K562 (cell line): ENCODE data around the gene EFCAB12. TPM values are rescaled to one million over a fixed set of nuclear protein-coding genes. Genes with fewer than 3 reads are reported as not detected.

Experiments used
- ADNP ChIP-seq: fragments of 200-800 bp; sonication (Bioruptor generic); IDR thresholded peaks from 2 replicates; pipeline ENCODE4 v1.6.1; 2016; ENCODE audit warnings: missing genetic modification characterization, missing compliant biosample characterization
- ARID1B ChIP-seq: fragments of 450-650 bp; IDR thresholded peaks from 2 replicates; pipeline ENCODE4 v1.6.1; 2016; ENCODE audit warnings: antibody characterized with exemption, mild to moderate bottlenecking, inconsistent platforms
- BRD9 ChIP-seq: fragments of 450-650 bp; IDR thresholded peaks from 2 replicates; pipeline ENCODE4 v1.6.1; 2018; ENCODE audit warnings: low read depth; ENCODE audit not compliant: partially characterized antibody
- CEBPG ChIP-seq, 3 experiments: fragments of 200-800 bp in 1 of 3; sonication (Bioruptor generic) in 1 of 3; sonication (generic) in 1 of 3; formaldehyde crosslinking in 1 of 3; IDR thresholded peaks in 2 of 3; conservative IDR thresholded peaks in 1 of 3; 2 replicates each; pipeline versions ENCODE4 v1.6.1 to v1.8.0; 2016 to 2022; ENCODE audit warnings: missing compliant biosample characterization in 2 of 3, missing genetic modification characterization in 2 of 3, mild to moderate bottlenecking in 1 of 3, missing genetic modification reagents in 1 of 3
- CXXC5 ChIP-seq: fragments of 250-450 bp; sonication (Bioruptor Pico); IDR thresholded peaks from 2 replicates; pipeline ENCODE4 v1.8.0; 2022; ENCODE audit warnings: inconsistent platforms, mild to moderate bottlenecking, moderate library complexity
- LCOR ChIP-seq: sonication (generic); formaldehyde crosslinking; IDR thresholded peaks from 2 replicates; pipeline ENCODE4 v1.8.0; 2022; ENCODE audit warnings: mild to moderate bottlenecking, missing genetic modification reagents
- SIRT6 ChIP-seq: IDR thresholded peaks from one replicate; pipeline ENCODE4 v1.6.1; 2012; ENCODE audit warnings: low read depth, mild to moderate bottlenecking, control low read depth, inconsistent platforms, low read length, moderate library complexity
- ZBTB33 ChIP-seq: sonication (generic); formaldehyde crosslinking; IDR thresholded peaks from 2 replicates; pipeline ENCODE4 v1.8.1; 2023; ENCODE audit warnings: mild to moderate bottlenecking, missing genetic modification reagents
- ZC3H8 ChIP-seq: fragments of 450-650 bp; IDR thresholded peaks from 2 replicates; pipeline ENCODE4 v1.6.1; 2017
- ZNF174 ChIP-seq: fragments of 250-450 bp; sonication (Bioruptor Pico); IDR thresholded peaks from 2 replicates; pipeline ENCODE4 v1.4.0; 2020; ENCODE audit warnings: mild to moderate bottlenecking
- ZNF79 ChIP-seq: fragments of 250-450 bp; sonication (Bioruptor Pico); IDR thresholded peaks from 2 replicates; pipeline ENCODE4 v1.4.0; 2020; ENCODE audit warnings: low read depth, mild to moderate bottlenecking, moderate library complexity
- polyA plus RNA-seq, 8 experiments: library from polyadenylated mRNA; depleted of rRNA in 4 of 8; stranded (reverse) in 5 of 8; unstranded in 3 of 8; fragments of >200 nt; fragmentation: Nextera tagmentation in 2 of 8; fragmentation: Illumina TruSeq in 1 of 8; extraction: Ambion mirVana in 2 of 8; extraction: Trizol in 1 of 8; gene quantifications; 2 replicates each; pipeline versions ENCODE4 v1.2.1 to v1.2.3, GENCODE V29; 2011 to 2014; ENCODE audit warnings: inconsistent platforms in 1 of 8, missing spikeins in 1 of 8
- total RNA-seq, 7 experiments: library from RNA; depleted of rRNA in 6 of 7; stranded (reverse); fragments of >200 nt in 6 of 7; fragmentation: Illumina TruSeq in 2 of 7; extraction: Trizol in 2 of 7; gene quantifications; 2 replicates each; pipeline versions ENCODE4 v1.2.1 to v1.2.3, GENCODE V29; 2011 to 2021; ENCODE audit warnings: low replicate concordance in 1 of 7
- TF ChIP-seq, protein P1 (sequence below): fragments of 250-450 bp; sonication (Bioruptor Pico); IDR thresholded peaks from 2 replicates; pipeline ENCODE4 v1.8.0; 2021; ENCODE audit warnings: moderate library complexity, mild to moderate bottlenecking, inconsistent platforms
- TF ChIP-seq, protein P2 (sequence below): IDR thresholded peaks from 2 replicates; pipeline ENCODE4 v1.6.1; 2011; ENCODE audit warnings: borderline replicate concordance, low read depth, mild to moderate bottlenecking, moderate library complexity, low read length; ENCODE audit not compliant: insufficient read depth, poor library complexity, severe bottlenecking
- TF ChIP-seq, protein P3 (sequence below): fragments of 250-450 bp; sonication (Bioruptor Pico); IDR thresholded peaks from 2 replicates; pipeline ENCODE4 v1.4.0; 2020
- TF ChIP-seq, protein P4 (sequence below): fragments of 200-400 bp; formaldehyde crosslinking; IDR thresholded peaks from 2 replicates; pipeline ENCODE4 v1.6.1; 2017; ENCODE audit warnings: mild to moderate bottlenecking, low read depth, low read length, moderate library complexity

Gene EFCAB12
- total and polyA plus RNA-seq, 9 of the 15 experiments (the other 6 are each of a cell fraction or from before 2014, with no cell fraction given) = 0.08 to 0.95 (median 0.56) TPM; not detected in 1

GRCh38 chr3:129439226-129439816 is 10.9 kb upstream of the EFCAB12 start (continued):
- TF ChIP-seq, protein P1, sequence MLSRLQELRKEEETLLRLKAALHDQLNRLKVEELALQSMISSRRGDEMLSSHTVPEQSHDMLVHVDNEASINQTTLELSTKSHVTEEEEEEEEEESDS = no peak
- TF ChIP-seq, protein P2, sequence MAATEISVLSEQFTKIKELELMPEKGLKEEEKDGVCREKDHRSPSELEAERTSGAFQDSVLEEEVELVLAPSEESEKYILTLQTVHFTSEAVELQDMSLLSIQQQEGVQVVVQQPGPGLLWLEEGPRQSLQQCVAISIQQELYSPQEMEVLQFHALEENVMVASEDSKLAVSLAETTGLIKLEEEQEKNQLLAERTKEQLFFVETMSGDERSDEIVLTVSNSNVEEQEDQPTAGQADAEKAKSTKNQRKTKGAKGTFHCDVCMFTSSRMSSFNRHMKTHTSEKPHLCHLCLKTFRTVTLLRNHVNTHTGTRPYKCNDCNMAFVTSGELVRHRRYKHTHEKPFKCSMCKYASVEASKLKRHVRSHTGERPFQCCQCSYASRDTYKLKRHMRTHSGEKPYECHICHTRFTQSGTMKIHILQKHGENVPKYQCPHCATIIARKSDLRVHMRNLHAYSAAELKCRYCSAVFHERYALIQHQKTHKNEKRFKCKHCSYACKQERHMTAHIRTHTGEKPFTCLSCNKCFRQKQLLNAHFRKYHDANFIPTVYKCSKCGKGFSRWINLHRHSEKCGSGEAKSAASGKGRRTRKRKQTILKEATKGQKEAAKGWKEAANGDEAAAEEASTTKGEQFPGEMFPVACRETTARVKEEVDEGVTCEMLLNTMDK = no peak
- TF ChIP-seq CXXC5 (CRISPR knock-in tag) = no peak
- no peak for TF ChIP-seq ZBTB33
- no peak for TF ChIP-seq ARID1B
- TF ChIP-seq, protein P3, sequence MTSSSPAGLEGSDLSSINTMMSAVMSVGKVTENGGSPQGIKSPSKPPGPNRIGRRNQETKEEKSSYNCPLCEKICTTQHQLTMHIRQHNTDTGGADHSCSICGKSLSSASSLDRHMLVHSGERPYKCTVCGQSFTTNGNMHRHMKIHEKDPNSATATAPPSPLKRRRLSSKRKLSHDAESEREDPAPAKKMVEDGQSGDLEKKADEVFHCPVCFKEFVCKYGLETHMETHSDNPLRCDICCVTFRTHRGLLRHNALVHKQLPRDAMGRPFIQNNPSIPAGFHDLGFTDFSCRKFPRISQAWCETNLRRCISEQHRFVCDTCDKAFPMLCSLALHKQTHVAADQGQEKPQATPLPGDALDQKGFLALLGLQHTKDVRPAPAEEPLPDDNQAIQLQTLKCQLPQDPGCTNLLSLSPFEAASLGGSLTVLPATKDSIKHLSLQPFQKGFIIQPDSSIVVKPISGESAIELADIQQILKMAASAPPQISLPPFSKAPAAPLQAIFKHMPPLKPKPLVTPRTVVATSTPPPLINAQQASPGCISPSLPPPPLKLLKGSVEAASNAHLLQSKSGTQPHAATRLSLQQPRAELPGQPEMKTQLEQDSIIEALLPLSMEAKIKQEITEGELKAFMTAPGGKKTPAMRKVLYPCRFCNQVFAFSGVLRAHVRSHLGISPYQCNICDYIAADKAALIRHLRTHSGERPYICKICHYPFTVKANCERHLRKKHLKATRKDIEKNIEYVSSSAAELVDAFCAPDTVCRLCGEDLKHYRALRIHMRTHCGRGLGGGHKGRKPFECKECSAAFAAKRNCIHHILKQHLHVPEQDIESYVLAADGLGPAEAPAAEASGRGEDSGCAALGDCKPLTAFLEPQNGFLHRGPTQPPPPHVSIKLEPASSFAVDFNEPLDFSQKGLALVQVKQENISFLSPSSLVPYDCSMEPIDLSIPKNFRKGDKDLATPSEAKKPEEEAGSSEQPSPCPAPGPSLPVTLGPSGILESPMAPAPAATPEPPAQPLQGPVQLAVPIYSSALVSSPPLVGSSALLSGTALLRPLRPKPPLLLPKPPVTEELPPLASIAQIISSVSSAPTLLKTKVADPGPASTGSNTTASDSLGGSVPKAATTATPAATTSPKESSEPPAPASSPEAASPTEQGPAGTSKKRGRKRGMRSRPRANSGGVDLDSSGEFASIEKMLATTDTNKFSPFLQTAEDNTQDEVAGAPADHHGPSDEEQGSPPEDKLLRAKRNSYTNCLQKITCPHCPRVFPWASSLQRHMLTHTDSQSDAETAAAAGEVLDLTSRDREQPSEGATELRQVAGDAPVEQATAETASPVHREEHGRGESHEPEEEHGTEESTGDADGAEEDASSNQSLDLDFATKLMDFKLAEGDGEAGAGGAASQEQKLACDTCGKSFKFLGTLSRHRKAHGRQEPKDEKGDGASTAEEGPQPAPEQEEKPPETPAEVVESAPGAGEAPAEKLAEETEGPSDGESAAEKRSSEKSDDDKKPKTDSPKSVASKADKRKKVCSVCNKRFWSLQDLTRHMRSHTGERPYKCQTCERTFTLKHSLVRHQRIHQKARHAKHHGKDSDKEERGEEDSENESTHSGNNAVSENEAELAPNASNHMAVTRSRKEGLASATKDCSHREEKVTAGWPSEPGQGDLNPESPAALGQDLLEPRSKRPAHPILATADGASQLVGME (CRISPR knock-in tag) = no peak
- TF ChIP-seq ZNF79 = no peak
- TF ChIP-seq CEBPG (CRISPR knock-in tag; IDR thresholded peaks at IDR 0.05) = no peak
- TF ChIP-seq CEBPG (tag; conservative IDR thresholded peaks at IDR 0.05 in 1 of 2, IDR thresholded peaks at IDR 0.05 in 1 of 2) = no peak
- no peak for TF ChIP-seq ZNF174 (CRISPR knock-in tag)
- 0 out of 2 replicates have a peak, but pooled peaks have one; percentile 38 for TF ChIP-seq ADNP (tag)
- no peak for TF ChIP-seq BRD9
- TF ChIP-seq, protein P4, sequence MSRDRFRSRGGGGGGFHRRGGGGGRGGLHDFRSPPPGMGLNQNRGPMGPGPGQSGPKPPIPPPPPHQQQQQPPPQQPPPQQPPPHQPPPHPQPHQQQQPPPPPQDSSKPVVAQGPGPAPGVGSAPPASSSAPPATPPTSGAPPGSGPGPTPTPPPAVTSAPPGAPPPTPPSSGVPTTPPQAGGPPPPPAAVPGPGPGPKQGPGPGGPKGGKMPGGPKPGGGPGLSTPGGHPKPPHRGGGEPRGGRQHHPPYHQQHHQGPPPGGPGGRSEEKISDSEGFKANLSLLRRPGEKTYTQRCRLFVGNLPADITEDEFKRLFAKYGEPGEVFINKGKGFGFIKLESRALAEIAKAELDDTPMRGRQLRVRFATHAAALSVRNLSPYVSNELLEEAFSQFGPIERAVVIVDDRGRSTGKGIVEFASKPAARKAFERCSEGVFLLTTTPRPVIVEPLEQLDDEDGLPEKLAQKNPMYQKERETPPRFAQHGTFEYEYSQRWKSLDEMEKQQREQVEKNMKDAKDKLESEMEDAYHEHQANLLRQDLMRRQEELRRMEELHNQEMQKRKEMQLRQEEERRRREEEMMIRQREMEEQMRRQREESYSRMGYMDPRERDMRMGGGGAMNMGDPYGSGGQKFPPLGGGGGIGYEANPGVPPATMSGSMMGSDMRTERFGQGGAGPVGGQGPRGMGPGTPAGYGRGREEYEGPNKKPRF = no peak
- TF ChIP-seq SIRT6 = no peak
- TF ChIP-seq LCOR (CRISPR knock-in tag) = 0 out of 2 replicates have a peak, but pooled peaks have one; percentile 51
- no peak for TF ChIP-seq ZC3H8
